ENCODE measurements around the gene H3-3A. TPM values are rescaled to one million over a fixed set of nuclear protein-coding genes. Genes with fewer than 3 reads are reported as not detected.

H3-3A gene
- 100 to 1,000 TPM; 266 to 526 (median 420) TPM for total RNA-seq
- polyA plus RNA-seq, result 100 to 1,000 TPM; 500 to 590 TPM
- long read RNA-seq, donor 1, transcript H3F3A-203 (4 exons, 1,088 nt), result major isoform, 251 of 260 reads
- long read RNA-seq, donor 1, partial matches to known transcripts, result 1 of 260 reads
- long read RNA-seq, donor 1, other reads (novel, unspliced or antisense), result 5 of 260 reads
- long read RNA-seq, donor 2, transcript H3F3A-201 (3 exons, 1,308 nt), result minor isoform, 23 of 521 reads
- long read RNA-seq, donor 2, transcript H3F3A-203 (4 exons, 1,088 nt), result major isoform, 380 of 521 reads
- long read RNA-seq, donor 2, transcript H3F3A-202 (3 exons, 1,863 nt), result minor isoform, 6 of 521 reads
- long read RNA-seq, donor 2, partial matches to known transcripts, result 104 of 521 reads
- long read RNA-seq, donor 2, other reads (novel, unspliced or antisense), result 6 of 521 reads
- long read RNA-seq, donor 3, transcript H3F3A-203 (4 exons, 1,088 nt), result major isoform, 310 of 326 reads
- long read RNA-seq, donor 3, partial matches to known transcripts, result 0 of 326 reads
- long read RNA-seq, donor 3, other reads (novel, unspliced or antisense), result 12 of 326 reads

GRCh38 chr1:226062558-226063223 lies at the start of gene H3-3A:
TSS of gene H3-3A (plus strand) at chr1:226062716. CDS start at chr1:226064352, 1,636 bp downstream.
- peak in 2 of 3 donors; percentile 39 to 46 for TF ChIP-seq CTCF (IDR thresholded peaks at IDR 0.05)
- TF ChIP-seq POLR2A (IDR thresholded peaks at IDR 0.05), result peak; percentile 96
- no peak for TF ChIP-seq EP300 (IDR thresholded peaks at IDR 0.05)
- intact Hi-C loops (cut with DNase I), result loop anchor here in 2 of 4 donors (2.0 to 10.0 kb wide), 5 partner anchors 60 to 410 kb away; partner anchors contain the start of genes SDE2 (in 2 of the 2) and ENAH (in 1 of the 2)

GRCh38 chr1:226017070-226017469 lies 45.4 kb upstream of the H3-3A start:
- H3K27me3 ChIP-seq, result no peaks in the 10 kb centered on the region
- H3K36me3 ChIP-seq, result no peaks in the 10 kb centered on the region
- no peaks in the 10 kb centered on the region for H3K4me1 ChIP-seq (ENCODE audit: insufficient read depth)
- DNase-seq, result no peak
- WGBS, 3 donors, result 33 to 53% (median 52%) methylated on average over 6 of the region's 6 CpGs
- H3K9me3 ChIP-seq, result no peaks in the 10 kb centered on the region
- TF ChIP-seq POLR2A (IDR thresholded peaks at IDR 0.05), result no peak
- no peak overlapping the region for H3K4me3 ChIP-seq
- H3K27ac ChIP-seq, result no peak overlapping the region
- intact Hi-C loops (cut with DNase I), result no loop called here

More at GRCh38 chr1:226062558-226063223, at the start of gene H3-3A:
- Histone ChIP-seq H3K36me3 (no peaks in the 10 kb centered on the region), H3K9me3 (no peaks in the 10 kb centered on the region), H3K4me1 (ENCODE audit: insufficient read depth) (peaks cover 3% of the 10 kb centered on the region), H3K4me3 (peak within 1 kb of the TSS; percentile 84), H3K27me3 (no peaks in the 10 kb centered on the region), H3K27ac (peak within 1 kb of the TSS; percentile 95 to 99)
- peak; percentile 99 to 100 (median 100) for DNase-seq
- WGBS, 3 donors, result 1% methylated on average over 69 to 76 of the region's 78 CpGs

GRCh38 chr1:226019572-226019971 lies 42.9 kb upstream of the H3-3A start:
- TF ChIP-seq POLR2A (IDR thresholded peaks at IDR 0.05) (no peak), CTCF (IDR thresholded peaks at IDR 0.05) (no peak), EP300 (IDR thresholded peaks at IDR 0.05) (no peak)
- Histone ChIP-seq H3K27me3 (no peaks in the 10 kb centered on the region), H3K36me3 (no peaks in the 10 kb centered on the region), H3K27ac (no peak overlapping the region), H3K9me3 (no peaks in the 10 kb centered on the region), H3K4me3 (no peak overlapping the region), H3K4me1 (ENCODE audit: insufficient read depth) (no peaks in the 10 kb centered on the region)
- no peak for DNase-seq
- 94 to 100% (median 96%) methylated on average over 1 of the region's 1 CpG for WGBS, 3 donors
- intact Hi-C loops (cut with DNase I), result no loop called here

- Histone ChIP-seq H3K4me3 (no peak overlapping the region), H3K9me3 (no peaks in the 10 kb centered on the region), H3K27ac (no peak overlapping the region), H3K36me3 (no peaks in the 10 kb centered on the region), H3K4me1 (ENCODE audit: insufficient read depth) (no peaks in the 10 kb centered on the region), H3K27me3 (no peaks in the 10 kb centered on the region)
- 73 to 79% (median 77%) methylated on average over 3 of the region's 3 CpGs for WGBS, 3 donors
- DNase-seq, result no peak
- TF ChIP-seq EP300 (IDR thresholded peaks at IDR 0.05), result no peak
- no peak for TF ChIP-seq CTCF (IDR thresholded peaks at IDR 0.05)
- TF ChIP-seq POLR2A (IDR thresholded peaks at IDR 0.05), result no peak
- intact Hi-C loops (cut with DNase I), result no loop called here
These were observed 41.1 kb upstream of the H3-3A start for GRCh38 chr1:226021401-226021800.
